H9 (cell line): Measurements from ENCODE around the gene SLC23A2. TPM values are rescaled to one million over a fixed set of nuclear protein-coding genes. Genes with fewer than 3 reads are reported as not detected.

ENCODE experiments used
- DNase-seq: peaks from one replicate; pipeline ENCODE4 v3.0.0-alpha.2; 2017
- H2AFZ ChIP-seq: one replicate; pipeline ENCODE4 v1.6.1; 2013; ENCODE audit warnings: mild to moderate bottlenecking, low read length, control low read depth, moderate library complexity
- H2AK5ac ChIP-seq: 2 replicates; pipeline ENCODE4 v1.6.1; 2013; ENCODE audit warnings: low read length, control low read depth, mixed read lengths; ENCODE audit not compliant: insufficient read length
- H2BK120ac ChIP-seq: one replicate; pipeline ENCODE4 v1.6.1; 2013; ENCODE audit warnings: low read depth, mild to moderate bottlenecking, low read length, control low read depth, inconsistent platforms; ENCODE audit not compliant: poor library complexity, severe bottlenecking
- H2BK12ac ChIP-seq: 2 replicates; pipeline ENCODE4 v1.6.1; 2013; ENCODE audit warnings: low read length, control low read depth, mixed read lengths, low read depth; ENCODE audit not compliant: insufficient read length
- H2BK15ac ChIP-seq: 2 replicates; pipeline ENCODE4 v1.6.1; 2013; ENCODE audit warnings: low read depth, low read length, control low read depth
- H2BK20ac ChIP-seq: one replicate; pipeline ENCODE4 v1.6.1; 2013; ENCODE audit warnings: low read depth, mild to moderate bottlenecking, low read length, control low read depth, inconsistent platforms; ENCODE audit not compliant: poor library complexity, severe bottlenecking
- H2BK5ac ChIP-seq: 2 replicates; pipeline ENCODE4 v1.6.1; 2013; ENCODE audit warnings: low read length, control low read depth, mixed read lengths; ENCODE audit not compliant: insufficient read length
- H3K14ac ChIP-seq: 2 replicates; pipeline ENCODE4 v1.6.1; 2013; ENCODE audit warnings: low read length, control low read depth; ENCODE audit not compliant: insufficient read depth
- H3K18ac ChIP-seq: 2 replicates; pipeline ENCODE4 v1.6.1; 2013; ENCODE audit warnings: low read depth, mild to moderate bottlenecking, mixed read lengths, low read length, control low read depth; ENCODE audit not compliant: insufficient read length
- H3K23ac ChIP-seq: 2 replicates; pipeline ENCODE4 v1.6.1; 2013; ENCODE audit warnings: low read length, control low read depth, mixed read lengths, low read depth; ENCODE audit not compliant: insufficient read length
- H3K23me2 ChIP-seq: 2 replicates; pipeline ENCODE4 v1.6.1; 2013; ENCODE audit warnings: low read depth, mild to moderate bottlenecking, mixed read lengths, low read length, control low read depth; ENCODE audit not compliant: insufficient read length, poor library complexity, severe bottlenecking
- H3K27ac ChIP-seq: 2 replicates; pipeline ENCODE4 v1.5.1; 2013; ENCODE audit warnings: low read length, control low read depth, mixed read lengths, low read depth; ENCODE audit not compliant: insufficient read length
- H3K27me3 ChIP-seq: 2 replicates; pipeline ENCODE4 v1.6.1; 2013; ENCODE audit warnings: low read length, control low read depth, inconsistent platforms; ENCODE audit not compliant: insufficient read depth
- H3K4ac ChIP-seq: 2 replicates; pipeline ENCODE4 v1.6.1; 2013; ENCODE audit warnings: low read depth, mild to moderate bottlenecking, control low read depth, inconsistent platforms, low read length, moderate library complexity
- H3K4me1 ChIP-seq: 2 replicates; pipeline ENCODE4 v1.6.1; 2013; ENCODE audit warnings: low read length, control low read depth, inconsistent platforms; ENCODE audit not compliant: insufficient read depth
- H3K4me2 ChIP-seq: 2 replicates; pipeline ENCODE4 v1.6.1; 2013; ENCODE audit warnings: low read length, control low read depth, mixed read lengths; ENCODE audit not compliant: insufficient read length, insufficient read depth
- H3K56ac ChIP-seq: 2 replicates; pipeline ENCODE4 v1.6.1; 2013; ENCODE audit warnings: low read depth, mild to moderate bottlenecking, mixed read lengths, low read length, control low read depth; ENCODE audit not compliant: insufficient read length
- H3K79me1 ChIP-seq: 2 replicates; pipeline ENCODE4 v1.6.1; 2013; ENCODE audit warnings: low read depth, mild to moderate bottlenecking, moderate library complexity, low read length, control low read depth, inconsistent platforms; ENCODE audit not compliant: insufficient read depth, poor library complexity, severe bottlenecking
- H3K79me2 ChIP-seq: 2 replicates; pipeline ENCODE4 v1.6.1; 2013; ENCODE audit warnings: low read length, control low read depth, inconsistent platforms; ENCODE audit not compliant: insufficient read depth
- H3K9ac ChIP-seq: 2 replicates; pipeline ENCODE4 v1.6.1; 2013; ENCODE audit warnings: low read length, control low read depth, mixed read lengths; ENCODE audit not compliant: insufficient read length; ENCODE audit errors: extremely low read depth
- H3K9me3 ChIP-seq: one replicate; pipeline ENCODE4 v1.6.1; 2013; ENCODE audit warnings: low read depth, low read length, inconsistent platforms; ENCODE audit not compliant: control insufficient read depth
- H3T11ph ChIP-seq: one replicate; pipeline ENCODE4 v1.6.1; 2013; ENCODE audit warnings: mild to moderate bottlenecking, low read length, control low read depth, inconsistent platforms
- H4K20me1 ChIP-seq: one replicate; pipeline ENCODE4 v1.6.1; 2013; ENCODE audit not compliant: control insufficient read depth, insufficient read length, insufficient read depth
- H4K5ac ChIP-seq: 2 replicates; pipeline ENCODE4 v1.6.1; 2013; ENCODE audit warnings: low read depth, mild to moderate bottlenecking, mixed read lengths, low read length, control low read depth; ENCODE audit not compliant: insufficient read length
- H4K8ac ChIP-seq: replicated peaks from 2 replicates; pipeline ENCODE4 v1.6.1; 2013; ENCODE audit warnings: low read length, control low read depth, mixed read lengths, low read depth; ENCODE audit not compliant: insufficient read length
- H4K91ac ChIP-seq: 2 replicates; pipeline ENCODE4 v1.6.1; 2013; ENCODE audit warnings: low read depth, mild to moderate bottlenecking, moderate library complexity, mixed read lengths, low read length, control low read depth; ENCODE audit not compliant: insufficient read length
- H3K27ac Mint-ChIP-seq, 3 experiments: 2 replicates in 2 of 3; 3 replicates in 1 of 3; pipeline ENCODE4 v1.8.0; 2020 to 2021; ENCODE audit warnings: mixed read lengths in 3 of 3, mild to moderate bottlenecking in 1 of 3, moderate library complexity in 1 of 3
- H3K27me3 Mint-ChIP-seq: 2 replicates; pipeline ENCODE4 v1.8.0; 2021; ENCODE audit warnings: low read depth, mild to moderate bottlenecking, moderate library complexity, mixed read lengths
- H3K36me3 Mint-ChIP-seq, 3 experiments: 2 replicates in 2 of 3; 3 replicates in 1 of 3; pipeline ENCODE4 v1.8.0; 2020 to 2021; ENCODE audit warnings: low read depth in 3 of 3, mixed read lengths in 3 of 3; ENCODE audit not compliant: insufficient read depth in 1 of 3
- H3K4me1 Mint-ChIP-seq, 2 experiments: 2 replicates each; pipeline ENCODE4 v1.8.0; 2020; ENCODE audit warnings: mixed read lengths in 2 of 2
- H3K4me3 Mint-ChIP-seq, 2 experiments: 2 replicates in 1 of 2; 3 replicates in 1 of 2; pipeline ENCODE4 v1.8.0; 2020 to 2021; ENCODE audit warnings: mild to moderate bottlenecking in 2 of 2, mixed read lengths in 2 of 2, moderate library complexity in 1 of 2
- H3K9me3 Mint-ChIP-seq, 2 experiments: 2 replicates in 1 of 2; 3 replicates in 1 of 2; pipeline ENCODE4 v1.8.0; 2020; ENCODE audit warnings: mild to moderate bottlenecking in 2 of 2, mixed read lengths in 2 of 2, moderate library complexity in 1 of 2
- WGBS: extraction: QIAGEN DNeasy Blood & Tissue Kit; methylation state at CpG from one replicate; pipeline ENCODE4 v1.1.7; 2013; ENCODE audit warnings: missing lambda C conversion rate, low lambda C conversion rate, mixed read lengths; ENCODE audit not compliant: insufficient read length; ENCODE audit errors: extremely low coverage; 5-methylcytosine and 5-hydroxymethylcytosine counted together
- total RNA-seq: library from RNA; stranded (reverse); gene quantifications from 2 replicates; pipeline ENCODE4 v1.2.1, GENCODE V29; 2021
- TF ChIP-seq, protein P1 (sequence below): fragments of 200-600 bp; sonication (generic); conservative IDR thresholded peaks from 3 replicates; pipeline ENCODE4 v1.8.0; 2021; ENCODE audit warnings: antibody characterized with exemption, mild to moderate bottlenecking

Gene SLC23A2
- total RNA-seq, 1 experiment from 2014 or later = 16.5 TPM

DNA sequence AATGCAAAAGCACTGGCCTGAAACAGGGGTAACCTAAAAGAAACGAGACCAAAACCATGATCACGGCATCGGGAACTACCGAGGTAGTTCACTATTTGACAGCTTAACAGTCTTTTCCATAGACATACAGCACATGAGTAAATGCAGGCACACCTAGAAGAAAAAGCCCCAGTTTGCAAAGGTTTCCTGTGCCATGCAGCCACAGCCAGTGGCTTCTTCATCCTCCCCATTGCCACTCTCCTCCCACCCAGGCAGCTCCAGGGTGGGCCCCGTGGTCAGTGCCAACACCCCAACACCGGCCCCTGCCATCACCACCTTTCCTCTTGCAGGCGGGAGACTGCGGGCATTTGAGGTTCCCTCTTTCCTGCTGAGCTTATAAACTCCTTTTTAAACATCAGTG lies 115.4 kb downstream of the SLC23A2 start:
- no peak overlapping the region for H4K8ac ChIP-seq
- H4K91ac ChIP-seq = no peak overlapping the region
- no peak overlapping the region for H3K27ac ChIP-seq
- no CpG with 5 or more reads among the region's 8 CpGs for WGBS
- H2BK20ac ChIP-seq = no peak overlapping the region
- H3K23me2 ChIP-seq = no peaks in the 10 kb centered on the region
- no peak for DNase-seq
- H3K79me1 ChIP-seq = no peaks in the 10 kb centered on the region
- no peaks in the 10 kb centered on the region for H3K27me3 ChIP-seq
- H3K4me3 Mint-ChIP-seq = no peak overlapping the region
- no peaks in the 10 kb centered on the region for H4K20me1 ChIP-seq
- no peak overlapping the region for H3K23ac ChIP-seq
- no peaks in the 10 kb centered on the region for H3K4me1 Mint-ChIP-seq
- H3T11ph ChIP-seq = no peak overlapping the region
- H3K36me3 Mint-ChIP-seq = no peaks in the 10 kb centered on the region; a peak in 3 of 7 replicates
- H2AK5ac ChIP-seq = no peak overlapping the region
- H3K79me2 ChIP-seq = no peaks in the 10 kb centered on the region
- H3K14ac ChIP-seq = no peak overlapping the region; the same call in 1 of the 2 replicates
- H2BK12ac ChIP-seq = no peak overlapping the region
- no peak overlapping the region for H4K5ac ChIP-seq
- H3K4me2 ChIP-seq = no peak overlapping the region
- H3K4ac ChIP-seq = no peak overlapping the region
- no peaks in the 10 kb centered on the region for H3K27me3 Mint-ChIP-seq
- no peak overlapping the region for H2AFZ ChIP-seq
- H3K9ac ChIP-seq = no peak overlapping the region
- no peak overlapping the region for H2BK5ac ChIP-seq
- TF ChIP-seq, protein P1, sequence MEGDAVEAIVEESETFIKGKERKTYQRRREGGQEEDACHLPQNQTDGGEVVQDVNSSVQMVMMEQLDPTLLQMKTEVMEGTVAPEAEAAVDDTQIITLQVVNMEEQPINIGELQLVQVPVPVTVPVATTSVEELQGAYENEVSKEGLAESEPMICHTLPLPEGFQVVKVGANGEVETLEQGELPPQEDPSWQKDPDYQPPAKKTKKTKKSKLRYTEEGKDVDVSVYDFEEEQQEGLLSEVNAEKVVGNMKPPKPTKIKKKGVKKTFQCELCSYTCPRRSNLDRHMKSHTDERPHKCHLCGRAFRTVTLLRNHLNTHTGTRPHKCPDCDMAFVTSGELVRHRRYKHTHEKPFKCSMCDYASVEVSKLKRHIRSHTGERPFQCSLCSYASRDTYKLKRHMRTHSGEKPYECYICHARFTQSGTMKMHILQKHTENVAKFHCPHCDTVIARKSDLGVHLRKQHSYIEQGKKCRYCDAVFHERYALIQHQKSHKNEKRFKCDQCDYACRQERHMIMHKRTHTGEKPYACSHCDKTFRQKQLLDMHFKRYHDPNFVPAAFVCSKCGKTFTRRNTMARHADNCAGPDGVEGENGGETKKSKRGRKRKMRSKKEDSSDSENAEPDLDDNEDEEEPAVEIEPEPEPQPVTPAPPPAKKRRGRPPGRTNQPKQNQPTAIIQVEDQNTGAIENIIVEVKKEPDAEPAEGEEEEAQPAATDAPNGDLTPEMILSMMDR = no peak
- H2BK15ac ChIP-seq = no peak overlapping the region
- no peaks in the 10 kb centered on the region for H3K9me3 Mint-ChIP-seq
- no peak overlapping the region for H3K18ac ChIP-seq
- no peak overlapping the region for H2BK120ac ChIP-seq
- peak overlapping the region in 1 of 3 experiments; percentile 27; a peak in 1 of 7 replicates for H3K27ac Mint-ChIP-seq
- no peak overlapping the region for H3K56ac ChIP-seq
- H3K4me1 ChIP-seq = no peaks in the 10 kb centered on the region
- H3K9me3 ChIP-seq = no peaks in the 10 kb centered on the region
